GM20431 (cell line): ENCODE results near the gene ZBTB43.

Experiments used
- in situ Hi-C: fragments of 300-500 bp; cut with MseI, MboI; formaldehyde crosslinking; loops from one replicate; pipeline ENCODE4 v1.15.0; 2020; ENCODE audit warnings: low sequenced_read_pairs; ENCODE audit not compliant: unreplicated experiment

Gene ZBTB43

DNA sequence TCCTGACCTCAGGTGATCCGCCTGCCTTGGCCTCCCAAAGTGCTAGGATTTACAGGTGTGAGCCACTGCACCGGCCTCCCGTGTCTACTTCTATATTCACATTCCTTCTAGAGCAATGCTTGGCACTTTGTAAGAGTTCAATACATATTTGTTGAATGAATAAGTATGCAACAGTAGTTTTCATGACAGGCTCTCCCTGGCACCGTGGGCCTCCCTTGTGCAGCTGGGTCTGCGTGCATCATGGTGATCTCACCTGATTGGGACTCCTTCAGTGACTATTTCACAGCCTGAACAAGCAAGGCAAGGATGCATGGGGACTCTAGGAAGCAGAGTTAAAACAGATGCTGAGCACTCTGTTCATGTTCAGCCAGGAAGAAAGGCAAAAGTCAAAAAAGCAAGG is 48.8 kb downstream of the ZBTB43 start:
- in situ Hi-C loops = no loop called here

- in situ Hi-C loops = no loop called here
Measured at GRCh38 chr9:126854734-126855133, 49.9 kb downstream of the ZBTB43 start.

DNA sequence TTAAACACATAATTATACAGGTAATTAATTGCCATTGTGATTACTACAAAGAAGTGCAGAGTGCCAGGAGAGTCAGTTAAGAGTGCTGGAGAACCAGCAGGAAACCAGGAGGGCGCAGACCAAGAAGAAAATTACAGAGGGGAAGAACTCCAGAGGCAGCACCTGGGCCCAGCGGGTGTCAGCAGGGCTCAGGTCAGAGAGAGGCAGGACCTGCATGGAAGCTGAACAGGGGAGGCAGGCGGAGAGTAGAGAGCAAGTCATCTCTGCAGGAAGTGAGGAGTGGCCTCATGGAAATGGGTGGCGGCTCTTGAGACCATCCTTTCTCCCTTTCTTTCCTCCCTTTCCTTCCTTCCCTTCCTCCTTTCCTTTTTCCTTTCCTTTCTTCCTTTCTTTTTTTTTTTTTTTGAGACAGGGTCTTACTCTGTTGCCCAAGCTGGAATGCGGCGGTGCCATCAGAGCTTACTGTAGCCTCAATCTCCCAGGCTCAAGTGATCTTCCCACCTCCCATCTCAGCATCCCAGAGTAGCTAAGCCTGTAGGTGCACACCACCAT is 51.6 kb downstream of the ZBTB43 start:
- in situ Hi-C loops = no loop called here

GRCh38 chr9:126857261-126857960 is 52.6 kb downstream of the ZBTB43 start:
- in situ Hi-C loops = no loop called here

- in situ Hi-C loops = no loop called here
Measured at GRCh38 chr9:126859111-126859510, 54.3 kb downstream of the ZBTB43 start.

DNA sequence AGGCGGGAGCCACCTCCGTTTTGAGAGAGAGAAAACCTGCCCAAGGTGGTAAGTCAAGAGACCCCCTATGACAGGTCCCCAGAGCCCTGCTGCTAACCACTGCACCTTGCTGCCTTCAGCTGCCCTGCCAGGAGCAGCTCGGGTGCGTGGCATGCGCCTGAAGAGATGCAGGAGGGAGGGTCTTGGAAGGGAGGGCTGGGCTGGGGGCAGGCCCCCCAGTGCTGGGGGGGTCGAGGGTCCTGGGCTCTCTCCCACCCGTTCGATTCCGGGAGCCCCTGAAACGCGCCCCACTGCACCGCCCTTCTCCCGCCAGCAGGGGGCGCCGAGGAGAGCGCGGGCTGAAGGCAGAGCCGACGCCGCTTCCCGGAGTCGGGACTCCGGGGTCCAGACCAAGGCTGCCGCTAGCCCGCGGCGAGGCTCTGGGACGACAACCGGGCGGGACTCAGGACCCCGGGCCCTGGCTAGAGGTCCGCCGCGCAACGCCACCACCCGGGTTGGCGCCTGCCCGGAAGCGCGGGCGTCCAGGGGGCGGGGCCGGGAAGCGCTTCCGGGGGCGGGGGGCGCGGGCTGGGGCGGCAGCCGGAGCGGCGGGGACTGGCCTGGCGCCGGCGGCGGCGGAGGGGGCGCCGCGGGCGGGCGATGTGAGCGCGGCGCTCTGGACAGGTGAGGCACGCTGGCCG is 55.4 kb downstream of the ZBTB43 start, which contains the start of gene ZBTB34:
TSS of gene ZBTB34 (plus strand) at position 563 of the 680 bp plus-strand sequence. CDS start 18,761 bp downstream, outside the sequence.
- in situ Hi-C loops = no loop called here

GRCh38 chr9:126860757-126861466 is 56.1 kb downstream of the ZBTB43 start:
- in situ Hi-C loops = no loop called here

- in situ Hi-C loops = no loop called here
Measured at GRCh38 chr9:126861707-126862103, 56.9 kb downstream of the ZBTB43 start.

DNA sequence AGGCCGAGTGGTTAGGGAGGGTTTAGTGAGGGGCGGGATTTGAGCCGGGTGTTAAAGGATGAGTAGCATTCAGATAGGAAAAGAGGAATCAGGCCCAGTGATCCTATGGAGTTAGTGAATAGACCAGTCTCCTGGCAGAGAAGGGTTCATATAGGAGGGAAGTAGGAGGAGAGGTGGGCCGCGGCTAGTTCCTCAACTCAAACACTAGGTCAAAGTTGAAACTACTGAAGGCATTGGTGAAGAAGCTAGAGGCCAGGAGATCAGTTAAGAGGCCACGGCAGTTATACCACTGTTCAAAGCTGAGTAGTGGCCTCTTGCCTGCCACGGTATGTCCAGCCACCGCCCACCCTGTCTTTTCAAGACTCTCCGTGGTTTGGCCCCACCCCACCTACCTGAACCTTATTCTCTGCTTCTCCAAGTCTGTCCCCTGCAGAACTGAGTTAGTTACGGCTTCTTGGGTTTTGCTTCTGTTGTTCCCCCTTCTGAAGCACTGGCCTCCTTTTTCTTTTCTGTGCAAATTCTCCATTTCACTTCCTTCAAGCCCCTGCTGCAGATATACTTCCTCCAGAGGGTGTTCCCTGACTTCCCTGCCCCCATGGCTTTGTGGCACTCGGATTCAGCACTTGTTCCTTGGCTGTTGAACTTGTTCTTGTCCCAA is 57.4 kb downstream of the ZBTB43 start:
- in situ Hi-C loops = no loop called here

DNA sequence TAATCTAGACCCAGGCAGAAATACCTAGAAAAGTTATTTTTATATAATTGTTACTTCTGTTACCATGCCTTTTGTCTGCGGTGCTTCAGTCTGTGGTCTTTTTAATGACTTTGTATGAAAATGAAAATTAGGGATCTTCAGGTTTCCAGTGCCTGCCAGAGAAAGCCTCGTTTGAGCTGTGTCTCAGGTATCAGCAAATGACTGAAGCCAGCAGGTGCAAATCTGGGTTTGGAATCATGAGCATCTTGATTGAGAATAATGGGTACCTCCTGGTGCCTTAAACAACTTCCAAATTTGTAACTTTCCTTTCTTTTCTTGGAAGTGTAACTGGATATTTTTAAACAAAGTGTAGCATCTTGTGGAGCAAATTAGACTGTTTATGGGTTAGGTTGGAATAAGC is 59.9 kb downstream of the ZBTB43 start:
- in situ Hi-C loops = no loop called here

DNA sequence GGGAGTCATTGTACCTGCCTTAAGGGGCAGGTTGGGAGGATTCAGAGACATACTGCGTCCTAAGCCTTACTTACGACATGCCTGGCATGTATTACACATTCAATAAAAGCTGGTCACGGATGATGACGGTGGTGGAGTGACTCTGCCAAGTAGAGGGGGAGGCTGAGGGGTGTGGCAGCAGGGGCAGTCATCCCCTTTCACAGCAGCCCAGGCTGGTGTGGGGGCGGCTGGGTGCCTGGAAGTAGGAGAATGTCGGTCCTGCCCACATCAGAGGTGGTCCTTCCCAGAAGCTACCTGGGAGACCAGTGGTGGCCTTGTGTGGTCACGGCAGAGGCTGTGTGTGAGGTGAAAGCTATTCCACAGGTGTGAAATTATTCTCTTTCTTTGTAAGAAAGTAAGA is 64.5 kb downstream of the ZBTB43 start:
- in situ Hi-C loops = no loop called here

- in situ Hi-C loops = no loop called here
Measured at GRCh38 chr9:126872516-126872915, 67.7 kb downstream of the ZBTB43 start.

DNA sequence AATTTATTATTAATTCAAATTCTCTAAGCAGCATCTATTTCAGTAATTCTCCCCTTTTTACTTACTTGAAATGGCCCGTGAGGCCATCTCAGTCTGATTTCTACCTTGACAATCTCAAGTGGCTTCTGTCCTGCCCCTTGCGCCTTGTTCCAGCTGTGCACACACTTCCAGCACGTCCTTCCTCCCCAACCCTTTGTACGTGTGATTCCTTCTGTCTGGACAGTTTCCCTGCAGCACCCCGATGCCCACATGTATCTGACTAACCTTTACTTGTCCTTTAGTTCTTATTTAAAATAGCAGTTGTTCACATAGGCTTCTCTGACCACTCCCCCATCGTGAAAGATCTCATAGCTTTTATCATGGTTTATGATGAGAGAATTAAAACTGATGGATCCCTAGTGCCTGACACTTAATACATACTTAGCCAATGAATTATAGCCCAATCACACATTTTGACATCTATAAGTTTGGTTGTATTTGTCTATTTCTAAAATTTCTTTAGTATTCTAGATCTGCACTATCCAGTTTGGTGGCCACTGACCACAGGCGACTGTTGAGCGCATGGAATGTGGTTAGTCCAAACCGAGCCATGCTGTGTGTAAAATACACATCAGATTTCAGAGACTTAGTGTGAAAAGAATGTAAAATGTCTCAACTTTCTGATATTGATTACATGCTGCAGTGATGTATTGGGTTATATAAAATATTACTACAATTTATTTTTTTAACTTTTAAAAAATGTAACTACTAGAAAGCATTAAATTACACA is 69.9 kb downstream of the ZBTB43 start:
- in situ Hi-C loops = no loop called here

DNA sequence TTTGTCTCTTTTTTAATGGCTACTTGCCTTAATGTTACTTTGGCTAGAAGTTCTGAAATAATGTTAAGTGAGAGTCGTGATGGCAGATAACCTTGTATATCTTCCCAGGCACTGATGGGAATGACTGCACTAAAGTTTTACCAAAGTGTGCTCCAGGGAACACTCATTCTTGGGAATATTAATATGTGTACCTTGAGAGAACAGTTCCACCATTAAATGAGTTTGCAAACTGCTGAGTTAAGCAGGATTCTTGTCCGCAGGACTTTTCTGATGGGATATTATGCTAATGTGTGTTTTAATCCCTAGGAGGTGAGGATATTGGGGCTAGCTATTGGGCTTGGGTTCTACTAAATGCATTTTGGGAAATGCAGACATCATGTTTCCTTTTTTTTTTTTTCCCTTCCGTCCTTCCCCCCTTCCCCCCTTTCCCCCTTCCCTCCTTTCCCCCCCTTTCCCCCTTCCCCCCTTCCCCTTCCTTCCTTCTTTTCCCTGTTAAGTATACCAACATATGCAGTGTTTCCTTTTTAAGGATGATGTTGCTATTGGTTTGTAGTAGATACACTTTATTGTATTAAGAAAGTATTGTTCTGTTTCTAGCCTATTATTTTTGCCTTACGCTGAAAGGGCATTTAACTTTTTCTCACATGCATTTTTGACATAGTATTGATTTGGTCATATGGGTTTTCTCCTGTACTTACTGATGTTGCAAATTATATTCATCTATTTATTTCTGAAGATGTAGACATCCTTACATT is 71.1 kb downstream of the ZBTB43 start:
- in situ Hi-C loops = no loop called here

- in situ Hi-C loops = no loop called here
Measured at GRCh38 chr9:126876531-126876930, 71.7 kb downstream of the ZBTB43 start.

- in situ Hi-C loops = no loop called here
Measured at GRCh38 chr9:126877418-126877817, 72.6 kb downstream of the ZBTB43 start.

- in situ Hi-C loops = no loop called here
Measured at GRCh38 chr9:126879288-126879687, 74.4 kb downstream of the ZBTB43 start.

- in situ Hi-C loops = no loop called here
Measured at GRCh38 chr9:126880226-126880946, 75.5 kb downstream of the ZBTB43 start.
